GM13976 (cell line): ENCODE results near the gene IKZF1.

Experiments used
- DNase-seq: peaks from one replicate; pipeline ENCODE4 v3.0.0; 2012; ENCODE audit warnings: low spot score
- in situ Hi-C: fragments of 300-500 bp; cut with MboI; formaldehyde crosslinking; loops from one replicate; pipeline ENCODE4 v1.12.0; 2022; ENCODE audit warnings: low sequenced_read_pairs, mixed read lengths, inconsistent platforms; ENCODE audit not compliant: unreplicated experiment
- TF ChIP-seq, protein P1 (sequence below): IDR thresholded peaks from 2 replicates; pipeline ENCODE4 v1.5.1; 2012; ENCODE audit warnings: borderline replicate concordance, mild to moderate bottlenecking; ENCODE audit not compliant: insufficient read depth; ENCODE audit errors: extremely low read depth, missing control alignments, control extremely low read depth

The IKZF1 gene

DNA sequence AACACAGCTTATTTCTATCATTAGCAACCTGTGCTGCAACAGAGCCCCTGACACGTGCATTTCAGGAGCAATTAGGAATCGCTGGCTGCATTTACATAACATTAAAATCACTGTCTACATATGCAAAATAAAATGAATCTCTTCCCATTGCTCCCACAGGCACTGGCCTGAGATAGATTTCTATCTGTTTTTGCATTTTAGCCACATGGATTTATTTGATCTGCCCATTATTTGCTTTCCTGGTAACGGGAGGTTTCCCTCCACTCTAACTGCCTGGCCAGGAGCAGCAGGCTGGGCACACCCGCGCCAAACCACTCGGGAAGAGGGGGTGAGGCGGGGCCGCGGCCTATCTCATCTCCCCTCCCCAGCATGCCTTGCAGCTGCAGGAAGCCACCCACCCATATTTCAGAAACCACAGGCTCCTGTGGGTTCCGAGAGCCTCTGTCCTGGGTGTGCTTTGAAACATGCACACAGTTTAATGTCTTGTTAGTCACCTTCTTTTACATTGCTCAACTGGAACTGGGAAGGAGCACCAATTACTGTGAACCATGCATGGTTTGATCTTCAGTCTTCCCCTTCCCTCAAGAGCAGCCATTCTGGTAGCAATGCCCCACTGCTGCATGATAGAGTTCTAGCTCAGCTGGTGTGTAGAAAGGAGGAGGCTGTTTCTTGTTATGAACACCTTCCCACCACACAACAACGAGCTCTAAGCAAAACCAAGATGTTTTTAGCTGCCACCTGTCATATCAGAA is 37.7 kb upstream of the IKZF1 start:
- TF ChIP-seq, protein P1, sequence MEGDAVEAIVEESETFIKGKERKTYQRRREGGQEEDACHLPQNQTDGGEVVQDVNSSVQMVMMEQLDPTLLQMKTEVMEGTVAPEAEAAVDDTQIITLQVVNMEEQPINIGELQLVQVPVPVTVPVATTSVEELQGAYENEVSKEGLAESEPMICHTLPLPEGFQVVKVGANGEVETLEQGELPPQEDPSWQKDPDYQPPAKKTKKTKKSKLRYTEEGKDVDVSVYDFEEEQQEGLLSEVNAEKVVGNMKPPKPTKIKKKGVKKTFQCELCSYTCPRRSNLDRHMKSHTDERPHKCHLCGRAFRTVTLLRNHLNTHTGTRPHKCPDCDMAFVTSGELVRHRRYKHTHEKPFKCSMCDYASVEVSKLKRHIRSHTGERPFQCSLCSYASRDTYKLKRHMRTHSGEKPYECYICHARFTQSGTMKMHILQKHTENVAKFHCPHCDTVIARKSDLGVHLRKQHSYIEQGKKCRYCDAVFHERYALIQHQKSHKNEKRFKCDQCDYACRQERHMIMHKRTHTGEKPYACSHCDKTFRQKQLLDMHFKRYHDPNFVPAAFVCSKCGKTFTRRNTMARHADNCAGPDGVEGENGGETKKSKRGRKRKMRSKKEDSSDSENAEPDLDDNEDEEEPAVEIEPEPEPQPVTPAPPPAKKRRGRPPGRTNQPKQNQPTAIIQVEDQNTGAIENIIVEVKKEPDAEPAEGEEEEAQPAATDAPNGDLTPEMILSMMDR = no peak
- in situ Hi-C loops = no loop called here
- peak; percentile 51 for DNase-seq

DNA sequence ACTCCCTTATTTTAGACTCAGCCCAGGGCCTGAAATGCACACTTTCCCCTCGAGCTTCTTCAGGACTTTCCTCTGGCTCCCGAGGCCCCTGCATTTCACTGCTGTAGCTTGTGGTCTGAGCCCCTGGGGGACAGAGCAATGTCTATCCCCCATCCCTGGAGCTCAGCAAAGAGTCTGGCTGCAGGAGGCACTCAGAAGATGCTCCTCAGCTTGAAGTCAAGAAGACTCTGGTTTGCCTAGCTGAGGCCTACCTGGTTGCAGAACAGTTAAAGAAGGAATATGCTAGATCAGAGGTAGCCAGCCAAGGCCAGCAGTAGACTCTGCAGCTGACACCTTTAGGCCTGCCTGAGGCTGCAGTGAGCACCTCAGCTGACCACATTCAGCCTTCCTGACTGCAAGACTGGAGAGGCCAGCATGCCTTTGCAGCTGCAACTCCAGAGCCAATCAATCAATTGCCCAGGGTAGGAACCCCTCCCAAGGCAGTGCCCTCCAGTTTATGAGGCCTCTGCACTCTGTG is 36.9 kb upstream of the IKZF1 start:
- TF ChIP-seq, protein P1 = no peak
- in situ Hi-C loops = no loop called here
- DNase-seq = no peak

DNA sequence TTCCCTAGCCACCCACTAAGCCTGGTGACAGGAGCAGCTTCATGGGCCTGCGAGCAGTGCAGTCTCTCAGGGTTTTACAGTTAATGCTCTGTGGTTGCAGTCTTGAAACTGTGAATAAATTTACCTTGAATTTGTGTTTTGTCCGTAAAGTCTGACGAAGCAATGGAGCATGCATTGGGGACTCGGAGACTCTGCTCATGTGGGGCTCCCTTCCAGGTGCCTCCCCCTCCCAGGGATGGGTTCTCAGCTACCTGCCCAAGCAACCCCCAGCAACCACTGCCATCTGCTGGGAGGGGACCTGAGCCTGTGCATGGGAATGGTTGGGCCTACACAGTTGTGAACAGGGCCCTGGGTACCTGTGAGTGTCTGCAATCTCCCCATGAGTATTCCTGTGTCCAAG is 36.3 kb upstream of the IKZF1 start:
- in situ Hi-C loops = no loop called here
- TF ChIP-seq, protein P1 = peak; percentile 40
- DNase-seq = peak; percentile 25

DNA sequence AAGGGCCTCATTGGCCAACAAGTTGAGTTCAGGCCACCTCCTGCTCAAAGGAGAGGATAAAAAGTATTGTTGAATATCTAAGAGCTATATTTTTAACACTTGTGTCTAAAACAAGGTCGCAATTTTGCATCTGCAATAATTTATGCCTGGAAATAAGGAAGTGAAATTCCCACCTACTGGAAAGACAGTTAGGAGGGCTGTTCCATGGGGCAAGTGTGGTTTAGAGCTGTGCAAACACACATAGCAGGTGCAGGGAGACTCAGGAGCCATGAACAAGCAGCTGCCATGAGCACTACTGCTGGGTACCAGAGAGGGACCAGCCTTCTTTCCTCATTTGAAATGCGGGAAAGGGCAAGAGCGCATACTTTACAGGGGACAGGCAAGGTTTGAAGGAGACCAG is 35.5 kb upstream of the IKZF1 start:
- TF ChIP-seq, protein P1 = no peak
- DNase-seq = no peak
- in situ Hi-C loops = no loop called here

DNA sequence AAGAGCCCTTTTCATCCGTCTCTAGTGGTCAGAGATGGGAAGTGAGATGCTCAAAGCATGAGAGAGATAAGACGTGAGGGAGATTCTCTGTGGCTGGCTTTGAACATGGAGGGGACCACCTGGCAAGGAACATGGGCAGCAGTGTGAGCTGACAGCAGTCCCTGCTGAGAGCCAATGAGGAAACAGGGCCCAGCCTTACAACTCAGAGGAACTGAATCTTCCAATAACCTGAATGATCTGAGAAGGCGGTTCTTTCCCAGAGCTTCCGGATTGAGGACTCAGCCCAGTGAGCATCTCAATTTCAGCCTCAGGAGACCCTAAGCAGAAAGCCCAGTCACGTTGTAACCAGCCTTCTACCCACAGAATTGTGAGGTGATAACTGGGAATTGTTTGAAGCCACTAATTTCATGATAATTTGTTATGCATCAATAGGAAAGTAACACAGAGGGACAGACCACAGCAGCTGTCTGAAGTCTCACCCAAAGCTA is 33.9 kb upstream of the IKZF1 start:
- in situ Hi-C loops = no loop called here
- DNase-seq = peak; percentile 32
- TF ChIP-seq, protein P1 = no peak

DNA sequence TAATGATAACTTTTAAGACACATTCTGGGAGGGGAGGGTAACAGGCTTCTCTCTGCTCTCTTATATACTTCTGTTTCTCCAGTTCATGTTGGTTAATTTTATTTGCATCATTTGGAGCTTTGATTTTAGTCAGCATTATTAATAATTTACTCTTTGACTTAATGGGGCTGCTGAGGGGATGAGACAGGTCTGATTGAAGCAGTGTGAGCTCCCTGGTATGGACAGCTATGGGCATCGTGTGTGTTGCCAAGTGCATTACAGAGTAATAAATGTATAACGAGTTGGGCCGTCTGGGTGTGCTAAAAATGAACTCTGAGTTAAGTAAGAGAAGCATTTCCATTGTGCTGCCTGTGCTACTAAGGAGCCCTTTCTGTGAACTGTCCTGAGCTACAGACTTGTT is 31.7 kb upstream of the IKZF1 start:
- DNase-seq = no peak

More for the DNA sequence above, 31.7 kb upstream of the IKZF1 start:
- in situ Hi-C loops = no loop called here
- TF ChIP-seq, protein P1 = no peak
